DND-41 (cell line): ENCODE data around the gene YBX2.

ENCODE experiments used
- EZH2 ChIP-seq: IDR thresholded peaks from 3 replicates; pipeline ENCODE4 v1.6.1; 2012; ENCODE audit warnings: borderline replicate concordance, low read depth, mild to moderate bottlenecking, moderate library complexity, low read length, inconsistent platforms; ENCODE audit not compliant: severe bottlenecking
- TF ChIP-seq, protein P1 (sequence below): IDR thresholded peaks from 2 replicates; pipeline ENCODE4 v1.5.1; 2012; ENCODE audit warnings: borderline replicate concordance, low read length, moderate library complexity, mild to moderate bottlenecking; ENCODE audit not compliant: poor library complexity, severe bottlenecking; ENCODE audit errors: extremely low read depth

DNA sequence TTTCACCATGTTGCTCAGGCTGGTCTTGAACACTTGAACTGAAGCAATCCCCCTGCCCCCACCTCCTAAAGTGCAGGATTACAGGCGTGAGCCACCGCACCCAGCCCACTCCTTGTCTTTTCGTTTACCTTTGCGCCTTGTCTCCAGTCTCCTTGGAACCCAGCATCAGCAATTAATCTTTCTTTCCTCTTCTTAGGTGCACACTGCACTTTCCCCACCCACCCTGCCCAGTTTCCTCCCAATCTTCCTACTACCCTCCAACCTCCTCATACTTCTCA lies 30.7 kb downstream of the YBX2 start:
- TF ChIP-seq, protein P1, sequence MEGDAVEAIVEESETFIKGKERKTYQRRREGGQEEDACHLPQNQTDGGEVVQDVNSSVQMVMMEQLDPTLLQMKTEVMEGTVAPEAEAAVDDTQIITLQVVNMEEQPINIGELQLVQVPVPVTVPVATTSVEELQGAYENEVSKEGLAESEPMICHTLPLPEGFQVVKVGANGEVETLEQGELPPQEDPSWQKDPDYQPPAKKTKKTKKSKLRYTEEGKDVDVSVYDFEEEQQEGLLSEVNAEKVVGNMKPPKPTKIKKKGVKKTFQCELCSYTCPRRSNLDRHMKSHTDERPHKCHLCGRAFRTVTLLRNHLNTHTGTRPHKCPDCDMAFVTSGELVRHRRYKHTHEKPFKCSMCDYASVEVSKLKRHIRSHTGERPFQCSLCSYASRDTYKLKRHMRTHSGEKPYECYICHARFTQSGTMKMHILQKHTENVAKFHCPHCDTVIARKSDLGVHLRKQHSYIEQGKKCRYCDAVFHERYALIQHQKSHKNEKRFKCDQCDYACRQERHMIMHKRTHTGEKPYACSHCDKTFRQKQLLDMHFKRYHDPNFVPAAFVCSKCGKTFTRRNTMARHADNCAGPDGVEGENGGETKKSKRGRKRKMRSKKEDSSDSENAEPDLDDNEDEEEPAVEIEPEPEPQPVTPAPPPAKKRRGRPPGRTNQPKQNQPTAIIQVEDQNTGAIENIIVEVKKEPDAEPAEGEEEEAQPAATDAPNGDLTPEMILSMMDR, result no peak
- no peak for TF ChIP-seq EZH2
